ENCODE results near the gene UVRAG.

GRCh38 chr11:75796091-75796435 lies 18.9 kb upstream of the UVRAG start:
- TF ChIP-seq POLR2AphosphoS5 (IDR thresholded peaks at IDR 0.05; ENCODE audit: borderline replicate concordance, low read depth, low read length): no peak
- no peak for TF ChIP-seq EZH2 (IDR thresholded peaks at IDR 0.05)
